SK-N-SH (cell line): ENCODE data around the gene NDUFS6. TPM values are rescaled to one million over a fixed set of nuclear protein-coding genes. Genes with fewer than 3 reads are reported as not detected.

Experiments
- CTCF ChIA-PET: fragments of 300-600, 350-600 bp; formaldehyde crosslinking; extraction: SDS; loops from one replicate; lab custom pipeline; 2021; lab: Yijun Ruan, JAX
- POLR2A ChIA-PET: fragments of 350-600 bp; sonication (Branson Sonifier 250); formaldehyde crosslinking; extraction: SDS; loops from one replicate; lab custom pipeline; 2020; ENCODE audit warnings: antibody characterized with exemption, inconsistent platforms; lab: Yijun Ruan, JAX
- DNase-seq: peaks from one replicate; pipeline ENCODE4 v3.0.0; 2012
- H2AFZ ChIP-seq: fragments of 200-600 bp; sonication (generic); 2 replicates; pipeline ENCODE4 v1.8.1; 2016; ENCODE audit warnings: antibody characterized with exemption, mild to moderate bottlenecking, low read depth
- H3F3A ChIP-seq: fragments of 200-600 bp; sonication (generic); replicated peaks from 2 replicates; pipeline ENCODE3; 2016; ENCODE audit warnings: antibody characterized with exemption, mild to moderate bottlenecking; ENCODE audit not compliant: insufficient read depth
- H3K27ac ChIP-seq, 2 experiments: fragments of 200-500 bp in 1 of 2; fragments of 200-600 bp in 1 of 2; sonication (Bioruptor generic) in 1 of 2; sonication (generic), shearing (Covaris generic) in 1 of 2; 2 replicates each; pipeline versions ENCODE4 v1.5.1 to v1.6.1; 2014 to 2016; ENCODE audit warnings: low read depth in 2 of 2, inconsistent platforms in 1 of 2, low read length in 1 of 2, mild to moderate bottlenecking in 1 of 2, mixed read lengths in 1 of 2
- H3K27me3 ChIP-seq: fragments of 200-600 bp; sonication (generic), shearing (Covaris generic); 2 replicates; pipeline ENCODE4 v1.6.1; 2016; ENCODE audit warnings: mixed run types; ENCODE audit not compliant: insufficient read depth
- H3K36me3 ChIP-seq, 2 experiments: fragments of 200-500 bp in 1 of 2; fragments of 200-600 bp in 1 of 2; sonication (Bioruptor generic) in 1 of 2; sonication (generic) in 1 of 2; replicated peaks in 1 of 2; 2 replicates each; pipeline versions ENCODE3 to v1.5.1; 2014 to 2016; ENCODE audit warnings: low read length in 1 of 2, mild to moderate bottlenecking in 1 of 2; ENCODE audit not compliant: insufficient read depth in 2 of 2, control insufficient read depth in 1 of 2
- H3K4me1 ChIP-seq, 2 experiments: fragments of 200-500 bp in 1 of 2; fragments of 200-600 bp in 1 of 2; sonication (Bioruptor generic) in 1 of 2; sonication (generic), shearing (Covaris generic) in 1 of 2; 2 replicates each; pipeline versions ENCODE4 v1.5.1 to v1.6.1; 2014 to 2016; ENCODE audit warnings: low read depth in 1 of 2, low read length in 1 of 2, mixed run types in 1 of 2; ENCODE audit not compliant: insufficient read depth in 2 of 2, control insufficient read depth in 1 of 2
- H3K4me2 ChIP-seq: fragments of 200-600 bp; sonication (generic), shearing (Covaris generic); 2 replicates; pipeline ENCODE4 v1.6.1; 2017; ENCODE audit warnings: mixed run types
- H3K4me3 ChIP-seq, 2 experiments: fragments of 200-500 bp in 1 of 2; fragments of 200-600 bp in 1 of 2; sonication (Bioruptor generic) in 1 of 2; sonication (generic), shearing (Covaris generic) in 1 of 2; 2 replicates each; pipeline versions ENCODE4 v1.5.1 to v1.8.1; 2014 to 2016; ENCODE audit warnings: low read depth in 2 of 2, inconsistent platforms in 1 of 2, low read length in 1 of 2, mild to moderate bottlenecking in 1 of 2, mixed read lengths in 1 of 2, moderate library complexity in 1 of 2
- H3K79me2 ChIP-seq: fragments of 200-600 bp; sonication (generic); 2 replicates; pipeline ENCODE4 v1.8.1; 2017; ENCODE audit warnings: mild to moderate bottlenecking; ENCODE audit not compliant: insufficient read depth
- H3K9ac ChIP-seq: fragments of 200-600 bp; sonication (generic); 2 replicates; pipeline ENCODE4 v1.6.1; 2017; ENCODE audit warnings: mixed run types
- H3K9me2 ChIP-seq: fragments of 200-600 bp; sonication (generic); 2 replicates; pipeline ENCODE4 v1.6.1; 2017; ENCODE audit warnings: mixed run types
- H3K9me3 ChIP-seq: fragments of 200-600 bp; sonication (generic); 2 replicates; pipeline ENCODE4 v1.6.1; 2017; ENCODE audit warnings: mixed run types, mild to moderate bottlenecking, moderate library complexity
- H4K20me1 ChIP-seq: fragments of 200-600 bp; sonication (generic); 2 replicates; pipeline ENCODE4 v1.6.1; 2017; ENCODE audit warnings: mild to moderate bottlenecking, mixed run types; ENCODE audit not compliant: insufficient read depth
- CHD2 ChIP-seq: fragments of 150-350 bp; IDR thresholded peaks from 2 replicates; pipeline ENCODE4 v1.6.1; 2018; ENCODE audit warnings: low read length; ENCODE audit not compliant: partially characterized antibody
- GABPA ChIP-seq: IDR thresholded peaks from 2 replicates; pipeline ENCODE4 v1.4.0; 2012; ENCODE audit warnings: low read depth, mild to moderate bottlenecking
- IRF3 ChIP-seq: fragments of 150-350 bp; IDR thresholded peaks from 2 replicates; pipeline ENCODE4 v1.6.1; 2016; ENCODE audit warnings: mild to moderate bottlenecking, low read depth, low read length
- SIN3A ChIP-seq: IDR thresholded peaks from 2 replicates; pipeline ENCODE4 v1.6.1; 2012; ENCODE audit warnings: low read depth, mild to moderate bottlenecking, low read length, moderate library complexity, borderline replicate concordance
- TCF12 ChIP-seq: IDR thresholded peaks from 2 replicates; pipeline ENCODE4 v1.4.0; 2012
- USF2 ChIP-seq: fragments of 150-350 bp; IDR thresholded peaks from 2 replicates; pipeline ENCODE4 v1.6.1; 2017; ENCODE audit warnings: antibody characterized with exemption, low read length, low read depth, borderline replicate concordance
- WGBS: methylation state at CpG from one replicate; pipeline ENCODE4 v1.1.6; 2017; ENCODE audit warnings: low lambda C conversion rate; 5-methylcytosine and 5-hydroxymethylcytosine counted together
- polyA plus RNA-seq, 3 experiments: library from polyadenylated mRNA; depleted of rRNA; stranded (reverse); fragments of >200 nt; gene quantifications; 2 replicates each; pipeline ENCODE4 v1.2.3, GENCODE V29; 2012
- TF ChIP-seq, protein P1 (sequence below): IDR thresholded peaks from 2 replicates; pipeline ENCODE4 v1.6.1; 2012; ENCODE audit warnings: mild to moderate bottlenecking, low read depth, low read length, moderate library complexity
- TF ChIP-seq, protein P2 (sequence below): IDR thresholded peaks from 2 replicates; pipeline ENCODE4 v1.4.0; 2012; ENCODE audit warnings: low read depth, borderline replicate concordance

NDUFS6 gene
- polyA plus RNA-seq, 1 of the 3 experiments (the other 2 are of a cell fraction) = 316 TPM

DNA sequence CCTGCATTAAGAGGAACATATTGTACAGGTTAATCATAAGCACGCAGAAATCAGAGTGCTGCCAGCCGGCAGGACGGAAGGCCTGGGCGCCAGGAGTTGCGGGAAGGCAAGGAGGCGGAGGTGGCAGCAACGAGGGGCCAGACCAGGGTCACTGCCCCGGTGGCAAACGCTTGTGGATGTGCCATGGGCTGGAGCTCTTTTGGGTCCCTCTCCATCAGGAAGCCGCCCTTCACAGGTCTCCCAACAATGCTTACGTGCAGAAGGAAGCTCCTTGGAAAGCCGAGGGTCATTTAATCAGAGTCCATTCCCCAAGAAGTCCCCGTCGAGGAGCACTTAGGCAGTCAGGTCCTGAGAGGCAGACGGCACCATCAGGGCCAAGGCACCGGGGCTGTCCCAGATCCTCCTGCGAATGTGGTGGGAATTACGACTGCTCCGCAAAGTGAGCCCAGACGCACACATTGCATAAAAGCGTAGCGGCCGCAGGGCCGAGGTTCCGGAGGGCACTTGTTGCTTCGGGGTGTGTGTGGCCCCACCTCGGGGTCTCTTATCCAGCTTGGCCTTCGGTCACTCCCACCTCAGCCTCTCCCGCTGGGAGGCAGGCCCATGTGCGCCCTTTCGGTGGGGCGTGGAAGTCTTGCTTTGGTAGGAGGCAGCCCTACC lies 22.1 kb upstream of the NDUFS6 start:
- Histone ChIP-seq H3K9ac (no peak overlapping the region), H3K36me3 (no peaks in the 10 kb centered on the region), H3K4me3 (no peak overlapping the region), H3K4me1 (no peaks in the 10 kb centered on the region), H3K27ac (no peak overlapping the region), H3K9me3 (no peaks in the 10 kb centered on the region), H3K27me3 (peaks cover 69% of the 10 kb centered on the region), H3K9me2 (no peaks in the 10 kb centered on the region), H2AFZ (no peak overlapping the region), H3F3A (no peaks in the 10 kb centered on the region), H4K20me1 (no peaks in the 10 kb centered on the region), H3K4me2 (no peak overlapping the region), H3K79me2 (no peaks in the 10 kb centered on the region)
- WGBS = 44% methylated on average over 15 of the region's 32 CpGs
- ChIA-PET POLR2A (no interaction called here), CTCF (no interaction called here)
- no peak for TF ChIP-seq USF2
- no peak for TF ChIP-seq SIN3A
- TF ChIP-seq, protein P1, sequence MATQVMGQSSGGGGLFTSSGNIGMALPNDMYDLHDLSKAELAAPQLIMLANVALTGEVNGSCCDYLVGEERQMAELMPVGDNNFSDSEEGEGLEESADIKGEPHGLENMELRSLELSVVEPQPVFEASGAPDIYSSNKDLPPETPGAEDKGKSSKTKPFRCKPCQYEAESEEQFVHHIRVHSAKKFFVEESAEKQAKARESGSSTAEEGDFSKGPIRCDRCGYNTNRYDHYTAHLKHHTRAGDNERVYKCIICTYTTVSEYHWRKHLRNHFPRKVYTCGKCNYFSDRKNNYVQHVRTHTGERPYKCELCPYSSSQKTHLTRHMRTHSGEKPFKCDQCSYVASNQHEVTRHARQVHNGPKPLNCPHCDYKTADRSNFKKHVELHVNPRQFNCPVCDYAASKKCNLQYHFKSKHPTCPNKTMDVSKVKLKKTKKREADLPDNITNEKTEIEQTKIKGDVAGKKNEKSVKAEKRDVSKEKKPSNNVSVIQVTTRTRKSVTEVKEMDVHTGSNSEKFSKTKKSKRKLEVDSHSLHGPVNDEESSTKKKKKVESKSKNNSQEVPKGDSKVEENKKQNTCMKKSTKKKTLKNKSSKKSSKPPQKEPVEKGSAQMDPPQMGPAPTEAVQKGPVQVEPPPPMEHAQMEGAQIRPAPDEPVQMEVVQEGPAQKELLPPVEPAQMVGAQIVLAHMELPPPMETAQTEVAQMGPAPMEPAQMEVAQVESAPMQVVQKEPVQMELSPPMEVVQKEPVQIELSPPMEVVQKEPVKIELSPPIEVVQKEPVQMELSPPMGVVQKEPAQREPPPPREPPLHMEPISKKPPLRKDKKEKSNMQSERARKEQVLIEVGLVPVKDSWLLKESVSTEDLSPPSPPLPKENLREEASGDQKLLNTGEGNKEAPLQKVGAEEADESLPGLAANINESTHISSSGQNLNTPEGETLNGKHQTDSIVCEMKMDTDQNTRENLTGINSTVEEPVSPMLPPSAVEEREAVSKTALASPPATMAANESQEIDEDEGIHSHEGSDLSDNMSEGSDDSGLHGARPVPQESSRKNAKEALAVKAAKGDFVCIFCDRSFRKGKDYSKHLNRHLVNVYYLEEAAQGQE = no peak
- no peak for TF ChIP-seq TCF12
- TF ChIP-seq, protein P2, sequence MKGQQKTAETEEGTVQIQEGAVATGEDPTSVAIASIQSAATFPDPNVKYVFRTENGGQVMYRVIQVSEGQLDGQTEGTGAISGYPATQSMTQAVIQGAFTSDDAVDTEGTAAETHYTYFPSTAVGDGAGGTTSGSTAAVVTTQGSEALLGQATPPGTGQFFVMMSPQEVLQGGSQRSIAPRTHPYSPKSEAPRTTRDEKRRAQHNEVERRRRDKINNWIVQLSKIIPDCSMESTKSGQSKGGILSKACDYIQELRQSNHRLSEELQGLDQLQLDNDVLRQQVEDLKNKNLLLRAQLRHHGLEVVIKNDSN = no peak
- no peak for TF ChIP-seq CHD2
- TF ChIP-seq IRF3 = no peak
- no peak for TF ChIP-seq GABPA
- no peak for DNase-seq
